Activated naive CD8-positive, alpha-beta T cell treated with anti-CD3 and anti-CD28 coated beads, Interleukin-2, amount 50 U/mL, for 16 hours (primary cell): Measurements from ENCODE around the gene FRMD3.

Source experiments
- DNase-seq: peaks from one replicate; pipeline ENCODE4 v3.0.0-alpha.2; 2020; ENCODE audit warnings: low read depth, low spot score

Gene FRMD3

DNA sequence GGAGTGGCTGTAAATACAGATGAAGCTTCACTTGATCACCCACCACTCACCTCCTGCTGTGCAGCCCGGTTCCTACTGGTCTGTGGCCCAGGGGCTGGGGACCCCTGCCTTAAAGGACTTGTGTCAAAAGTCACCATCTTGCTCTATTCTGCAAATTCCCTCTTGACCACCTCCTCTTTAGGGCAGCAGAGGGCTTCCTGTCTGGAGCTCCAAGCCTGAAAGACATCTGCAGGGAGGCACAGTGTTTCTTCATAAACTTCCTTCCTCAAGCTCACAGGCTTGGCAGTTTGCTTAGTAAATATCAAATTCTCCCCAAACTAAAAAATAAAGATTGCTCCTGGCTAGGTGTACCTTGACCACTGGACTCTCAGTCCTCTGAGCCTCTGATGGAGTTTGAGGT is 104.4 kb downstream of the FRMD3 start:
- no peak for DNase-seq

GRCh38 chr9:83432877-83433550 is 105.2 kb downstream of the FRMD3 start:
- DNase-seq = no peak

DNA sequence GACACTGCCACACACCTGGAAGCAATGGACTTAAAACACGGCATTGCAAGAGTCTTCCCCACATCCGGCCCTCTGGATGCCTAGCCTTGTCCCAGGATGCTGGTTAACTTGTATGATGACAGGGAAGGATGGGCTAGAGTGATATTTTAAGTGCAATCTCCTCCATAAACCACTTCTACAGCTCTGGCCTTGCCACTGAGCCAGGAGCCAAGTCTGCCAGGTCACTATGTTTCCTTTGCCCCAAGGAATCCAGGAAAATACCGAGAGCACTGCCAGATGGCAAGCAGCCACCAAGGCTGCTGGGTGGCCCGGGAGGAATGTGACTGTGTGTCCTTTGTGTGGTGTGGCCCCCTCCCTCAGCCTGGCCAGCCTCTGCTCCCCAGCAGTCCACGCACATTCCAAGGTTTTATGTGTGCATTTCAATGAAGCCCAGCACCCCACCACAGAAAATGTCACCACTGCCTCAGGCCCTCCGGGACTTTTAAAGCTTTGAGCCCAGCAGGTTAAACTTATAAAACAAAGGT is 106.0 kb downstream of the FRMD3 start:
- no peak for DNase-seq

GRCh38 chr9:83431101-83432060 is 106.8 kb downstream of the FRMD3 start:
- no peak for DNase-seq

DNA sequence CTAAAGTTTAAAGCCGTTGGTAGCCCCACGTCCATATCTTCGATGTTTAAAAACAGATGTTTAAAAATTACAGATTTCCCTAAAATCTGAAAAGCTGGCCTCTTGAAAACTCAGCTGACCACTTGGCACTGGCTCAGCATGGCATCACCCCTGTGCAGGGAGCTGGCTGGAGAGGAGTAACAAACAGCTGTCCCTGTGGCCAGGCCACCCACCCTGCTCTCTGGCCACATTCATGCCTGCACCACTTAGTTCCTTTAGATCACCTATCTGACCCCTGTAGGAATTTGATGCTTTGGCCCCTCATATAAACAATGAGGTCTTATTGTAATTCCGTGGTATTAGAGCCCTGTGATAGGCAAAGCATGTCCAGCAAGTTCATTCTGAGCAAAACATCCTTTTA is 107.5 kb downstream of the FRMD3 start:
- DNase-seq = no peak

GRCh38 chr9:83429229-83429628 is 109.0 kb downstream of the FRMD3 start:
- no peak for DNase-seq

GRCh38 chr9:83425240-83425639 is 113.0 kb downstream of the FRMD3 start:
- no peak for DNase-seq

GRCh38 chr9:83424831-83425230 is 113.4 kb downstream of the FRMD3 start:
- DNase-seq = no peak

DNA sequence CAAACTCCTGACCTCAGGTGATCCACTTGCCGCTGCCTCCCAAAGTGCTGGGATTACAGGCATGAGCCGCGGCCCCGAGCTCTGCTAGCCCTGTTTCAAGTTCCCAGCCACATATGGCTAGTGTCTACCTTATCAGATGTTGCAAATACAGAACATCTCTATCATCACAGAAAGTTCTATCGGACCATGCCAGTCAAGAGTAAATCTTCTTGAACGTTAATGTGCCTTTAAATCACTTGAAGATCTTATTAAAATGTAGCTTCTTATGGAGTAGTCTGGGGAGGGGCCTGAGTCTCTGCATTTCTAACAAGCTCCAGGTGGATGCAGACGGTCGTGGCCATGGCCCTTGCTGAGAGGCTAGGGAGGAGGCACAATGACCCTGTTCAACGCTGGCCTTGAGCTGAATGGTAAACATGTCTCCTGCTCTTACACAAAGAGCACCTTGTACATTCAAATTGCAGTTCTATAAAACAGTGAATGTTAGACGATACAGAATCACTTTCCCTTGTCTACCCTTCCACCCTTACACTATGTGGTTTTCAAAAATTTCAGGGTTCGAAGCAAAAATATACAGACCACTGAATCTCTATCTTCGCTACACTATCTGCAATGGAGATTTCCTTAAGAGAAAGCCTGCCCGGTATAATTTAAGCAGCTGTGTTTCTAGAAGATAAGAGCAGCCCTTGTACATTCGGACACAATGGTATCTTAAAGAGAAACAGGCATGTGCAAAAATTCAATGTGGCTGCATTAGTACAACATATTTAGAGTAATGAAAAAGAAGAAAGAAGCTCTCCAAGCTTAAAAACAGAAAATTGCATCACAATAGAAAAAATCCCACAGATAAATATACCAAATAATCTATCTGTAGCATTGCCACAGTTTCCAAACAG is 114.1 kb downstream of the FRMD3 start:
- DNase-seq = no peak

GRCh38 chr9:83422527-83422926 is 115.7 kb downstream of the FRMD3 start:
- no peak for DNase-seq

- no peak for DNase-seq
These were observed 117.7 kb downstream of the FRMD3 start for GRCh38 chr9:83420486-83420885.

- DNase-seq = no peak
These were observed 118.2 kb downstream of the FRMD3 start for GRCh38 chr9:83419961-83420360.

DNA sequence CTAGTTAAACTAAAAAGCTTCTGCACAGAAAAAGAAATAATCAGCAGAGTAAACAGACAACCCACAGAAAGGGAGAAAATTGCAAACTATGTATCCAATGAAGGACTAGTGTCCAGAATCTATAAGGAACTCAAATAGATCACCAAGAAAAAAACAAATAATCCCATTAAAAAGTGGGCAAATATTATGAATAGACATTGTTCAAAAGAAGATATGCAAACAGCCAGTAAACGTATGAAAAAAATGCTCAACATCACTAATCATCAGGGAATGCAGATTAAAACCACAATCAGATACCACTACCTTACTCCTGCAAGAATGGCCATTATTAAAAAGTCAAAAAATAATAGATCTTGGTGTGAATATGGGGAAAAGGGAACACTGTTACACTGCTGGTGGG is 119.9 kb downstream of the FRMD3 start:
- no peak for DNase-seq

DNA sequence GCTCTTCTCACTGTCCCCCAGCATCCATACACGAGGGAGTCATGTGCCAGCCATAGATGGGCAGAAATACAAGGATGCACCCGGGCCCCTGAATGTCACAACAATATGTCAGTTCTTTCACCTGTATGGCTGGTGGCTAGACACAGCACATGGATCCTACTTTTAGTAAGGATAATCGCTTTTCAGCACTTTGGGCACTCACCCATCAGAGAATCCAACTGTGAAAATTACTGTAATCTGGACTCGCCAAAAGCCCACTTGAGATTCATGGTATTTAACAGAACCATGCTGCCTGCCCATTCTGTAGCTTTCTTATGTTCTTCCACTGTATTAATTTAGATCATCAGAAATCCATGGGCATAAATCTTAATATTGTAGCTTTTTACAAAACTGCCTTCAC is 124.8 kb downstream of the FRMD3 start:
- DNase-seq = no peak

GRCh38 chr9:83410701-83411100 is 127.5 kb downstream of the FRMD3 start:
- DNase-seq = no peak

GRCh38 chr9:83406921-83407320 is 131.3 kb downstream of the FRMD3 start:
- DNase-seq = no peak

DNA sequence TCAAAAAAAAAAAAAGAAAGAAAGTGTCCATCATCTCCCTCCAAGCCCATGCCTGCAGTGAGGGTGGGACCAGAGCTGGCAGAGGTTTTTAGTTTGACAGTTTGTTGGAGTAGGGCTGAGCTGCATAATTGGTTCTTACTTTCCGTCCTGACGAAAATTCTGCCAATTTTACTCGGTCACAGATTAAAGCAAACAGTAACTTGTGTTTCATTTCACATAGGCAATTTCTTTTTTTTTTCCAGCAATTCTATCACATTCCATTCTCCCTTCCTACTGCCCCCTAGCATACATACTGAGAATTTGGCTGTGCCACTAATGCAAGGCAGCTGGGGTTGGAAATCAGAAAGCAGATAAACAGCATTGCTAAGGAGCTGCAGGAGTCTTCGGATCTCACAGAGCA is 132.4 kb downstream of the FRMD3 start:
- DNase-seq = no peak

- no peak for DNase-seq
These were observed 134.5 kb downstream of the FRMD3 start for GRCh38 chr9:83403527-83404238.

DNA sequence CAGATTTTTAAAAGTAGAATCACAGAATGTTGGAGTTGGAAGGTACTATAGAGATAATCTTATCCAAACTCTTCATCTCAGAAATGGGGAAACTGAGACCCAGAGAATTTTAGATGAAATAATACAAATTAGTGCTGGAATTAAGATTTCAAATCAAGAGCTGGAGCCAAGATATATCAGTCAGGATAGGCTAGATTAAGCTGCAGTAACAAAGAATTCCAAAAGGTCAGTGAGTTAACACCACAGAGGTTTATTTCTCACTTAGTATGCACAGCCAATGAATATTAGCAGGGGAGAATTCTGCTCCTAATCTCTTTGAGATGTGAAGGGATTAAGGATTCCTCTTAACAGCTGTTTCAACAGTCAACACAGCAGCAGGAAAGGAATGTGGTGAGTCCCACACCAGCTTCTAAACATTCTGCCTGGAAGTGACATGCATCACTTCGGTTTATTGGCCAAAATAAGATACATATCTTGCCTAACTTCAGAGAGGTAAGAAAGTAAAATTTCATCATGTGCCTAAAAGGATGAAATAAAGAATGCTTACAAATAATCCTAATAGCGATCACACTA is 136.8 kb downstream of the FRMD3 start:
- DNase-seq = no peak

DNA sequence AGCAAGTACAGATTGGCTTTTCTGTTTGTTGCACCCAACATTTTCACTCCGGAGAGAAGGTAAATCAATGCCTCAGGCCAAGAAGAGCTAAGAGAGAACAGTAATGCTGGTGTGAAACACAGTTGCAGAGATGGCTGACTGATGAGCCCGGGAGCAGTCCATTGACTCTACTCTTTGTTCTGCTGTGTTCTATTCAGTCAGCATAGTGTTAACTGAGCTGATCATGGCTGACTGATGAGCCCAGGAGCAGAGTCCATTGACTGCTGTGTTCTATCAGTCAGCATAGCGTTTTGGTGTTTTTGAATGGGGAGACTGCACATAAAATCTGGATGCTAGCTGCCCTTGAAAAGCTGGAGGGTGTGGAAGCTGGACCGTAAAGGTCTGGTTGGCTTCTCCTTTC is 141.4 kb downstream of the FRMD3 start:
- DNase-seq = no peak

- no peak for DNase-seq
These were observed 141.9 kb downstream of the FRMD3 start for GRCh38 chr9:83396342-83396741.
